HG02798 (cell line): ENCODE measurements around the gene B4GAT1.
A peak's percentile ranks its signal among the peaks of the same experiment; 100 is the strongest.
"Not testable (repeated sequence)": the region's sequence is repeated elsewhere in the genome, so short reads cannot be mapped to it uniquely, and the experiment has no call there.

Experiments
- ATAC-seq: cut with Tn5 transposase; IDR thresholded peaks from one replicate; pipeline ENCODE4 v1.9.1; 2021; ENCODE audit warnings: mild to moderate bottlenecking; ENCODE audit not compliant: unreplicated experiment, poor library complexity

B4GAT1 gene

GRCh38 chr11:66363805-66364535 is 16.5 kb upstream of the B4GAT1 start:
- no peak for ATAC-seq

GRCh38 chr11:66363187-66363601 is 15.8 kb upstream of the B4GAT1 start:
- no peak for ATAC-seq

- no peak for ATAC-seq
Observed at GRCh38 chr11:66362481-66363147, 15.2 kb upstream of the B4GAT1 start.

DNA sequence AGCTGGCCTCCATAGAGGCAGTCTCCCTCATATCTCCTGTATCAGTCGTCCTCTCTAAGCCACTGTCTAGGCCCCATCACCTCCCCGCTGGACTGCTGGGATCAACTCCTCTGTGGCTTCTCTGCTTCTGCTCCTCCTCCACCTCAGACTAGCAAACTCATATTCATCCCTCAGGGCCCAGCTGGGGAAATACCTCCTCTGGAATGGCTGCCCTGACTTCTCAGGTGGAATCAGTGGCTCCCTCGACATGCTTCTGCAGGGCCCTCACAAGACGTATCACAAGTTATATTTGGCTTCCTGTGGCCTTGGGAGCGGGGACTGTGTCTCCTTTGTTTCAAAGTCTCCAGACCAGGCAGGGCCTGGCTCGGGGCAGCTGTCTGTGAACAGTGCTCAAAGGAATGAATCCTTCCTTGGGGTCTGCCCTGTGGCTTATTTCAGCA is 14.1 kb upstream of the B4GAT1 start:
- no peak for ATAC-seq

DNA sequence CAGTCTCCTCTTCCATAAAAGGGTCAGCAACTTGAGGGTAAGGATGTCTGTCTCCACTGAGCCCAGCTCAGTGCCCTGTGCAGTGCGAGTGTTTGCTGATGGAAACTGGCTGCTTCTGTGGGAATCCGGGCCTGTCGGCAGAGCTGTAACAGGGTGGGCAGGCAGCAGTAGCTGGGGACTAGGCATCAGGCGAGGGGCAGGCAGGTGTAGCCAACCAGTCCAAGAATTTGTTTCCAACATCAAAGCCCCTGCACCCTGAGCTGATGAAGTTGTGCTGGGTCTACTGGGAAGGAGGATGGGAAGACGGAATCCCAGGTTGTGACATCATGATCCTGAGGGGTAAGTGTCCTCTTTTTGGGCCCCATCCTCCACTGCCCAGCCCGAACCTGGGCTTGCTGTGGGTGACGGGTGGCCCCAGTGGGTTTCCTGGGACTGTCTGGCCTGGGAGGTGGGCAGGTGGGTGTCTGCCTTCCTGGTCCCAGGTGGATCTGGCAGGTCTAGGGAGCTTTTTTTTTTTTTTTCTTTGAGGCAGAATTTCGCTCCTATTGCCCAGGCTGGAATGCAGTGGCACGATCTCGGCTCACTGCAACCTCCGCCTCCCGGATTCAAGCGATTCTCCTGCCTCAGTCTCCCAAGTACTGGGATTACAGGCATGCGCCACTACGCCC is 13.1 kb upstream of the B4GAT1 start:
- no peak for ATAC-seq

DNA sequence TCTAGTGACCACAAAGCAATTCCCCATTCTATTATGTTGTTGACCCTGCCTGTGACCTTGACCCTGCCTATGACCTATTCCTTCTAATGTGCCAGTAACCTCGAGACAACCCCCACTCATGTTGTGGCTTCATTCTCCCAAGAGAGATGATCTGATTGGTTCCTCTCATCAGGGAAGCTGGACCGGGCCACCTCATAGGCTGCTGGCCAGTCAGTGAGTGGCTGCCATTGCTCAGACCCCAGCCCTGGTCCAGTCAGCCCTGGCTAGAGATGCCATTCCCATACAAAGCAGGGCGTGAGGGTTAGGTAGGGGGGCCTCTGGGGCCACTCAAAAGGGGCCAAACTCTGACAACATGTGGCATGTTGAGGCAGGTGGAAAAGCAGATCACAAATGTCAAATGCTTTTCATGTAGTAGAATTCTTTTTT is 12.2 kb upstream of the B4GAT1 start:
- no peak for ATAC-seq

DNA sequence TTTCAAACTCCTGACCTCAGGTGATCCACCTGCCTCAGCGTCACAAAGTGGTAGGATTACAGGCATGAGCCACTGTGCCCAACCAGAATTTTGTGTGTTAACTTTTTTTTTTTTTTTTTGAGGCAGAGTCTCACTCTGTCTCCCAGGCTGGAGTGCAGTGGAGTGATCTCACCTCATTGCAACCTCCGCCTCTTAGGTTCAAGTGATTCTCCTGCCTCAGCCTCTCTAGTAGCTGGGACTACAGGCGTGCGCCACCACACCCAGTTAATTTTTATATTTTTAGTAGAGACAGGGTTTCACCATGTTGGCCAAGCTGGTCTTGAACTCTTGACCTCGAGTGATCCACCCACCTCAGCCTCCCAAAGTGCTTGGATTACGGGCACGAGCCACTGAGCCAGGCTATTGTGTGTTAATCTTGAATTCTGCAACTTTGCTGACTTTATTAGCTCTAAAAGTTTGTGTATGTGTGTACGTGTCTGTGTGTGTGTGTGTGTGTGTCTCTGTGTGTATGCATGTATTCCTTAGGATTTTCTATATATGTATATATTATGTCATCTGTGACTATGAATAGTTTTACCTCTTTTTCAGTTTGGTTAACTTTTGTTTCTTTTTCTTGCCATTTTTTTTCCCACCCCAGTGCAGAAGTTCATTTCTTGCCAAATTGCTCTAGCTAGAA is 3.3 kb upstream of the B4GAT1 start:
- ATAC-seq = not testable (repeated sequence)

- no peak for ATAC-seq
Observed at GRCh38 chr11:66349084-66349386, 1.6 kb upstream of the B4GAT1 start.

DNA sequence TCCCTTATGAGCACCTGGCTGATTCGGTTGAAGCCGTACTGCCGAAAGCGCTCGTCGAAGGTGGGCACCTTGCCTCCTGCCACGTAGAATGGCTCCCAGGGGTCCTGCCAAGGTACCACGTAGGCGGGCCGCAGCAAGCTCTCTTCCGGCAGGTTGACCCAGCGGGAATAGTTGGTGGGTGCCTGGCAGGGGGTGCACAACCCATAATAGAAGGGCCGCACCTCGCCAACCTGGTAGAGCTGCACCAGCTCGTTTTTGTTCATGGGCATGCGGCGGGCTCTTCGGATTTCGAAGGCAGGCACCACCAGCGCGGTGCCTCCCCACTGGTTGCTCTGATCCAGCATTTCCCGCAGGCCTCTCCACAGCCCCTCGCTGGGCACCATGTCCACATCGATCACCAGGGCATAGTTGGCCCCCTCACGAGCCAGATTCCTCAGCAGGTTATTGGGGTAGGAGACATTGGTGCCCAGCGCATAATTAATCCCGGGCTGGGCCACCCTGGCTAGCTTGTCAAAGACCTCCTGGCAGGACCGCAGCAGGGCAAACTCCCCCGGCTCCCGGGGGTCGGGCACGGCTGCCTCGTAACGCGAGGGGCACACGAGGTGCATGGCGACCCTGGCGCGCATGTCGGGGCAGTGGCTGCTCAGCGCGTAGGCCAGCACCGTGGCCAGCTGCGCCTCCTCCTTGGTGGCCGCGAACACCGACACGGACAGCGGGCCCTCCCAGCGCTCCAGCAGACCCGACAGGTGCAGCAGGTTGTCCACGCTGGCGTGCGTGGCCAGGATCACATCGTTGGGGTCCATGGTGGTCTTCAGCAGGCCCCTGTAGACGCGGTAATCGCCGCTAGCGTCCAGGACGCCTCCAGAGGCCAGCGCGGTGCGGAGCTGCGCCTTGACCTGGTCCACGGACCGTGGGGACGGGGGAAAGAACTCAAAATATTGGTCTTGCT is 679 bp downstream of the B4GAT1 start:
- no peak for ATAC-seq

DNA sequence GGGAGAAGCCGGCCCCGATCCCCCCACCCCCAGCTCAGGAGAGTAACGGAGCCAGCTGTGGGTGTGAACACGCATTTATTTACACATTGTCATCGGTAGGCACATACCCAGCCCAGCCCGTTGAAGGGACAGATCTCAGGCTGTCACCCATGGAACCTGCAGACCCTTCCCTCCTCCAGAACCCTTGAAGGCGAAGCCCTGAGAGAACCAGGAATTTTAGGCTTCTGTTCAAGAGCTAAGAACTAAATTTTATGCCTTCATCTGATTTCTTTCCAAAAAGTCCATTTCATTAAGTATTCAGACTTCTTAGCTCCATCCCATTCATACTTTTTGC is 2.1 kb downstream of the B4GAT1 start:
- no peak for ATAC-seq

- ATAC-seq = peak; percentile 81
Observed at GRCh38 chr11:66344550-66345315, 2.7 kb downstream of the B4GAT1 start, which contains the start of gene BRMS1. Gene BRMS1, minus strand, starts transcription at chr11:66345104. Its CDS starts 2,870 bp downstream, at chr11:66342234.

DNA sequence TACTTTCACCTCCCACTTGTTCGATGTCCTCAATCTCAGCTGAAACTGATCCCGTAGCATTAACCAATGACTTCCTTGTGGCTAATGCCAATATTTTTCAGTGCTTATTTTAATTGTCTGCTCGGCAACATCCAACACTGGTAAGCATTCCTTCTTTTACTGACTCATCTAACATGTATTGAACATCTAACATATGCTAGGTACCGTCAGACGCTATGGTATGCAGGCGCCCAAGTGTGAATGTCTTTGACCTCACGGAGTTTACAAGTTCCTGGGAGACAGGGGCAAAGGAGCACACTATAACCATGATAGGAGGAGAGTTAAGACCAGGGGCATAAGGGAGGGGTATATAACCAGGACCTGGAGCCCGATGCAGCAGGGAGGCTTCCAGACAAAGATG is 4.3 kb downstream of the B4GAT1 start:
- no peak for ATAC-seq

DNA sequence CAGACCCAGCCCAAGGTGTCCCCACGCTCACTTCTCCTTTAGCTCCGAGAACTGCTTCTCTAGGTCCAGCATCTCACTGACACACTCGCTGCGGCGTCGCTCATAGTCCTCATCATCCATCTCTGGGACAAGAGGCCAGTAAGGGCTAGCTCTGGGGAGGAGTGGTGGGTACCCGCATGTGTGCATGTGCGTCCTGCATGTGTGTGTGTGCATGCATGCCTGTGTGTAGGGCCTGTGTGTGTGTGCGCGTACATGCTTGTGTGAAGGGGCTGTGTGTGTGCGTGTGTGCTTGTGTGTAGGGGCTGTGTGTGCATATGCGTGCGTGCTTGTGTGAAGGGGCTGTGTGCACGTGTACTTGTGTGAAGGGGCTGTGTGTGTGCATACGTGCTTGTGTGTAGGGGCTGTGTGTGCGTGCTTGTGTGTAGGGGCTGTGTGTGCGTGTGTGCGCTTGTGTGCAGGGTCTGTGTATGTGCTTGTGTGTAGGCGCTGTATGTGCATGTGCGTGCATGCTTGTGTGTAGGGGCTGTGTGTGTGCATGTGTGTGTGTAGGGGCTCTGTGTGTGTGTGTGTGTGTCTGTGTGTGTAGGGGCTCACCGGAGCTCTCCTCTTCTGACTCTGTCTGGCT is 5.8 kb downstream of the B4GAT1 start:
- ATAC-seq = no peak

DNA sequence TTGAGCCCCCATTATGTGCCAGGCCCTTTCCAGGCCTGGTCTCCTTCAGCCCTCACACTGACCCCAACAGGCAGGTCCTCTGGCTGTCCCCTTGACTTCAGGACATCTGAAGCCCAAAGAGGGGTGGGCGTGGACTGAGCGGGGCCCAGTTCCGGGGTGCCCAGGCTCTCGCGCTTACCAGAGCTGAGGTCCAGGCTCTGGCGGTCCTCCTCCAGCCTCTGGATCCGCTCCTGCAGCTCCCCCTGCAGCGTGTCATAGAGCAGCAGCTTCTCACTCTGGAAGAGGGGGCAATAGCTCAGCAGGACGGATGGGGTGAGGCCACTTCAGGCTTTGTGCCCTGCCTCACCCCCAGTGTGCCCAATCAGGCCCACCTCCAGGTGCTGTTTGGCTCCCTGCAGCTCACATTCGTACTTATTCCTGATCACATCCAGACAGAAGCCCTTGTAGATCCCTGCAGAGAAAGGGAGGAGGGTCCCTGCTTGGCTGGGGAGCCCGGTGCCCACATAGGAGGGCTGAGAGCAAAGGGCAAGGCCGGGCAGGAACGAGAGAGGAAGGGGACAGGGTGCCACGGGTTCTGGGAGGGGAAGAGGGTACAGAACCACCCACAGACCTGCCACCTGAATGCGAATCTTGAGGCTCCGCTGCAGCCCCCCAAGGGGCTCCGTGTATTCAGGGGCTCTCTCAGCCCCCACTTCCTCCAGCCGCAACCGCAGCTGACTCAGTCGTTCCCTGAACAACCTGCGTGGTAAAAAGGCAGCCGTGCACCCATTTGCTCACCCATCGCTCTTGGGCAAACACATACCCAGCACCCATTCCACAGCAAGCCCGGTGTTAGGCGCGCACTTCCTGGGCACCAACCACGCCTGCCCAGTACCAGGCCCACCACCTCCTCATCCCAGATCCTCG is 6.6 kb downstream of the B4GAT1 start:
- no peak for ATAC-seq

- no peak for ATAC-seq
Observed at GRCh38 chr11:66339686-66340483, 7.5 kb downstream of the B4GAT1 start.

- no peak for ATAC-seq
Observed at GRCh38 chr11:66339162-66339675, 8.2 kb downstream of the B4GAT1 start.
